Pancreas (tissue), 10 donors: ENCODE data around the gene KDM7A. TPM values are rescaled to one million over a fixed set of nuclear protein-coding genes. Genes with fewer than 3 reads are reported as not detected.

ENCODE experiments used
- ATAC-seq, 4 donors: fragments of 200-7000 bp; cut with Tn5 transposase; one replicate each; pipeline versions ENCODE4 v1.8.0 to v1.9.1; 2020; ENCODE audit warnings: mild to moderate bottlenecking in 4 of 4, moderate library complexity in 4 of 4
- DNase-seq, 6 donors: peaks; one replicate each; pipeline ENCODE4 v3.0.0-alpha.2; 2020
- FAIRE-seq: peaks from 2 replicates; lab custom pipeline; 2012; peaks lifted over from hg19 to GRCh38; lab: Jason Lieb, UNC
- H3K27ac ChIP-seq, 4 donors: fragments of 200-600 bp; sonication (generic); 1 replicate in 3 of 4; 2 replicates in 1 of 4; pipeline versions ENCODE4 v1.5.0 to v1.8.0; 2020
- H3K27me3 ChIP-seq, 4 donors: fragments of 200-600 bp; one replicate each; pipeline ENCODE4 v1.8.0; 2021
- H3K36me3 ChIP-seq, 3 donors: fragments of 200-600 bp; sonication (generic) in 1 of 3; one replicate each; pipeline versions ENCODE4 v1.5.0 to v1.8.0; 2020 to 2021
- H3K4me1 ChIP-seq, 3 donors: fragments of 200-600 bp; one replicate each; pipeline ENCODE4 v1.8.0; 2021
- H3K4me3 ChIP-seq, 4 donors: fragments of 200-600 bp; sonication (generic) in 2 of 4; one replicate each; pipeline versions ENCODE4 v1.5.0 to v1.8.0; 2020 to 2021
- H3K9me3 ChIP-seq, 4 donors: fragments of 200-600 bp; one replicate each; pipeline ENCODE4 v1.8.0; 2021
- WGBS, 2 donors: extraction: QIAGEN DNeasy Blood & Tissue Kit; methylation state at CpG; one replicate each; pipeline ENCODE4 v1.1.7; 2013; 5-methylcytosine and 5-hydroxymethylcytosine counted together
- intact Hi-C, 3 donors: fragments of 100-400 bp; cut with DNase I; formaldehyde crosslinking; loops; one replicate each; pipeline versions ENCODE4 v1.11.1 to v1.14.2; 2022
- polyA plus RNA-seq, 2 donors: library from polyadenylated mRNA; stranded (reverse); fragments of 200-250 nt; gene quantifications; one replicate each; pipeline ENCODE4 v1.2.3, GENCODE V29; 2013
- total RNA-seq, 6 donors: library from RNA; stranded (reverse); fragmentation: NEBNext Ultra II Directional in 4 of 6; extraction: Animal tissue kit (Norgen Biotek cat#: 25700) in 4 of 6; gene quantifications; one replicate each; pipeline versions ENCODE4 v1.2.1 to v1.2.4, GENCODE V29; 2021 to 2023
- TF ChIP-seq, protein P1 (sequence below), 4 donors: fragments of 200-600 bp; sonication (generic) in 3 of 4; IDR thresholded peaks; one replicate each; pipeline versions ENCODE4 v1.5.0 to v1.8.0; 2021; ENCODE audit warnings: antibody characterized with exemption in 4 of 4
- donor health status: healthy with polysubstance abuse.
- donor health status: DM: no; HTN: no; CAD: no; lungs with moderate emphysema.
- donor health status: DM: no; HTN: no; CAD: no.
- donor health status: control.
- donor health status: control.
- donor health status: Bipolar disorder and iron deficiency.
- donor health status: DM: yes; HTN: yes; CAD: no.
- donor health status: DM: no; HTN: no; CAD: no.
- donor health status: DM: no; HTN: no; CAD: no.
- donor health status: DM: yes; HTN: yes; CAD: no.

KDM7A gene
- total and polyA plus RNA-seq, 8 donors, result 3.3 to 8.5 (median 6.2) TPM

- FAIRE-seq, result no peak
- WGBS, 2 donors, result 58 to 64% methylated on average over 4 of the region's 4 CpGs
- Histone ChIP-seq H3K4me3 (no peak overlapping the region), H3K27ac (no peak overlapping the region), H3K27me3 (no peaks in the 10 kb centered on the region), H3K9me3 (no peaks in the 10 kb centered on the region), H3K36me3 (no peaks in the 10 kb centered on the region), H3K4me1 (peaks cover 0 to 11% (median 0%) of the 10 kb centered on the region in 3 donors)
- intact Hi-C loops, result no loop called here
- DNase-seq, result no peak
- ATAC-seq, result no peak
- TF ChIP-seq, protein P1, sequence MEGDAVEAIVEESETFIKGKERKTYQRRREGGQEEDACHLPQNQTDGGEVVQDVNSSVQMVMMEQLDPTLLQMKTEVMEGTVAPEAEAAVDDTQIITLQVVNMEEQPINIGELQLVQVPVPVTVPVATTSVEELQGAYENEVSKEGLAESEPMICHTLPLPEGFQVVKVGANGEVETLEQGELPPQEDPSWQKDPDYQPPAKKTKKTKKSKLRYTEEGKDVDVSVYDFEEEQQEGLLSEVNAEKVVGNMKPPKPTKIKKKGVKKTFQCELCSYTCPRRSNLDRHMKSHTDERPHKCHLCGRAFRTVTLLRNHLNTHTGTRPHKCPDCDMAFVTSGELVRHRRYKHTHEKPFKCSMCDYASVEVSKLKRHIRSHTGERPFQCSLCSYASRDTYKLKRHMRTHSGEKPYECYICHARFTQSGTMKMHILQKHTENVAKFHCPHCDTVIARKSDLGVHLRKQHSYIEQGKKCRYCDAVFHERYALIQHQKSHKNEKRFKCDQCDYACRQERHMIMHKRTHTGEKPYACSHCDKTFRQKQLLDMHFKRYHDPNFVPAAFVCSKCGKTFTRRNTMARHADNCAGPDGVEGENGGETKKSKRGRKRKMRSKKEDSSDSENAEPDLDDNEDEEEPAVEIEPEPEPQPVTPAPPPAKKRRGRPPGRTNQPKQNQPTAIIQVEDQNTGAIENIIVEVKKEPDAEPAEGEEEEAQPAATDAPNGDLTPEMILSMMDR (IDR thresholded peaks at IDR 0.05), result no peak
Measured at GRCh38 chr7:140155428-140155827, 21.4 kb downstream of the KDM7A start.

DNA sequence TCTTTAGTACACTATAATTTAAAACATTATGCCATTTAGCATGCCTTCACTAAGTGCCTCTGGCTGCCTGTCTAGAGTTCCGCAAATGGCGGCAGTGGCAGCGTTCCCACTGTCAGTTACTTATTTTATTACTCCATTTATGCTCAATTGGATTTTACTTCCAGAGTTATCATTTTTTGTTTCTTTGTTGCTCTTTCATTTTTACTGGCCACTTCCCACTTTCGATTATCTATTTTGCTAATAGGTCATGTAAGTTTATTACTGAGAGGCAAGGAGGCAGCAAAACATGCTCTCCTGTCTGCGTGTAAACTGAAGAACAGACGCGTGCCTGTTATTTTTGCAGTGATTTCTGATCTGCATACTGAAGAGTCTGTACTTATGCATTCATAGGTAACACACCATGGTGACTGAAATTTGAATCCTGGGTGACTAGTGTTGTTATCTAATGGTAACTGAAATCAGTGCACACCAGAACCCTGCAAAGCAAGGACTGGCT is 23.1 kb downstream of the KDM7A start:
- TF ChIP-seq, protein P1 (IDR thresholded peaks at IDR 0.05), result no peak
- Histone ChIP-seq H3K9me3 (no peaks in the 10 kb centered on the region), H3K36me3 (no peaks in the 10 kb centered on the region), H3K27me3 (no peaks in the 10 kb centered on the region), H3K4me1 (peaks cover 0 to 8% (median 0%) of the 10 kb centered on the region in 3 donors), H3K4me3 (no peak overlapping the region), H3K27ac (no peak overlapping the region)
- ATAC-seq (peak in 2 of 4 donors; percentile 18 to 30), DNase-seq (no peak), FAIRE-seq (no peak)
- WGBS, 2 donors, result 86 to 87% methylated on average over 7 of the region's 7 CpGs
- intact Hi-C loops, result no loop called here

DNA sequence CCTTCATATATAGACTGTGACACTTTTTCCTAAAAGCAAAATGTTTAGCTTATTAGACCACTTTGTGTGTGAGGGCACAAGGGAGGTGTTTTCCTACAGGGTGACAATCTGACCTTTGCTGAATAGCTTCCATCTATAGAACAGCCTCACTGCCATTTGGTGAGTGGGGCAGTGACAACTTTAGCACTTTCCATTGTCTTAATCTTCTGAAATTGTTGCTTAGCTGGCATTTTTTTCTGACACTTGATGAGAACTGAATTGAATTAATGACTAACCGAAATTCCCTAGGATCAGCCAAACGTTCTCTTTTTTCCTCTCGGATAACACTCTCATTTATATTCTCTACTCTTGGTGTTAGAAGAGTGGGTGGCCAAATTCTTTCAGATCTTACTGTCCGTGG is 30.2 kb downstream of the KDM7A start:
- no peaks in the 10 kb centered on the region for H3K36me3 ChIP-seq
- ATAC-seq, result no peak
- peaks cover 0 to 4% (median 0%) of the 10 kb centered on the region in 3 donors for H3K4me1 ChIP-seq
- no peak overlapping the region for H3K27ac ChIP-seq
- H3K9me3 ChIP-seq, result no peaks in the 10 kb centered on the region
- TF ChIP-seq, protein P1 (IDR thresholded peaks at IDR 0.05), result no peak
- DNase-seq, result no peak
- H3K4me3 ChIP-seq, result no peak overlapping the region
- no peaks in the 10 kb centered on the region for H3K27me3 ChIP-seq
- no peak for FAIRE-seq
- intact Hi-C loops, result no loop called here
- 63 to 66% methylated on average over 4 of the region's 4 CpGs for WGBS, 2 donors

- intact Hi-C loops, result no loop called here
- DNase-seq (no peak), ATAC-seq (no peak), FAIRE-seq (no peak)
- H3K9me3 ChIP-seq, result no peaks in the 10 kb centered on the region
- TF ChIP-seq, protein P1 (IDR thresholded peaks at IDR 0.05), result no peak
- H3K27ac ChIP-seq, result no peak overlapping the region
- peaks cover 0 to 4% (median 0%) of the 10 kb centered on the region in 3 donors for H3K4me1 ChIP-seq
- H3K27me3 ChIP-seq, result no peaks in the 10 kb centered on the region
- H3K4me3 ChIP-seq, result no peak overlapping the region
- H3K36me3 ChIP-seq, result no peaks in the 10 kb centered on the region
Measured at GRCh38 chr7:140145709-140146108, 31.1 kb downstream of the KDM7A start.

DNA sequence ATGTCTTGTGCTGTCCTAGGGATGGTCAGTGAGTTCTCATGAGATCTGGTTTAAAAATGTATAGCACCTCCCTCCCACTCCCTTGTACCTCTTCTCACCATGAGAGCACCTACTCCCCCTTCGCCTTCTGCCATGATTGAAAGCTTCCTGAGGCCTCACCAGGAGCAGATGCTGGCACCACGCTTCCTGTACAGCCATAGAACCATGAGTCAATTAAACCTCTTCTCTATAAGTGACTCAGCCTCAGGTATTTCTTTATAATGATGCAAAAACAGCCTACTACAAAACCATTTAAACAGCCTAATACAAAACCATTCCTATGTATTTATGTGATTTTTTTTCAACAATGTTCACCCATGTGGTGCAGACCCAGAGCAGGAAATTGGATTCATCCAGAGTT is 32.0 kb downstream of the KDM7A start:
- Histone ChIP-seq H3K36me3 (no peaks in the 10 kb centered on the region), H3K27me3 (no peaks in the 10 kb centered on the region), H3K9me3 (no peaks in the 10 kb centered on the region), H3K27ac (no peak overlapping the region), H3K4me1 (peaks cover 0 to 4% (median 0%) of the 10 kb centered on the region in 3 donors), H3K4me3 (no peak overlapping the region)
- WGBS, 2 donors, result 96 to 98% methylated on average over 2 of the region's 2 CpGs
- FAIRE-seq (no peak), ATAC-seq (no peak), DNase-seq (no peak)
- intact Hi-C loops, result no loop called here
- TF ChIP-seq, protein P1 (IDR thresholded peaks at IDR 0.05), result no peak
